Measurements from ENCODE around the gene MAB21L4.

Gene MAB21L4

GRCh38 chr2:240877460-240878340 is 18.3 kb downstream of the MAB21L4 start:
- DNase-seq (ENCODE audit: low read depth, low spot score): no peak

DNA sequence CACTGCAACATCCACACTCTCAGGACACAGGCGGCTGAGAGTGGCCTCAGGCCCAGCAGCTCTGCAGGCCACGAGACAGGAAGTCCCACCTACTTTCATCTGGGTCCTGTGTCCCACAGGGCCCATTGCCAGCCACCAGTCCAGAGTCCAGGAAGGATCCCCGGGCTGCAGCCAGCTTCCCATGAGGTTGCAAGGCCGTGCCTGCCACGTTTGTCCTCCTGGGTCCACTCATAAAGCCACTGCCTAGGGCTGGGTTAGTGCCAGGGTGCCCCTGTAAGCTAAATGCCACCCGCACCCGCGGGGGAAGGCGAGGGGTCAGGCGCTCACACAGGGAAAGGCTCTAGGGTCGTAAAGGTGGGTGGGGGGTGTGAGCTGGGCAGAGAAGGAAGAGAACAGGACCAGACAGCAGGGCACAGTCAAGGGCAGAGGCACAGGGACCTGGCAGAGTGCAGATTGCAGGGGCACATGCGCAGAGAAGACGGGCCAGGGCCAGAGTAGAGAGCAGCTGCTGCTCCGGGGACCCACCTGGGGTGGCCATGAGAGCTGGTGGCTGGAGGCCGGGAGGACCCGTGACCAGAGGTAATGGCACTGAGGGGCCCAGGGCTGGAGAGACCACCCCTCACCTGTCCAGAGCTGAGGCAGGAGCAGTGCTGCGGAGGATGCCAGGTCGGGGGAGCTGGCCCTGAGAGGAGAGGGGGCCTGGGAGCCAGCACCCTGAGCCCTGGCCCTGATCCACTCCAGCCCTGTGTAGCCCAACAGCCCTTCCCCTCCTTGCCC is 19.3 kb downstream of the MAB21L4 start:
- DNase-seq (ENCODE audit: low read depth, low spot score): no peak

GRCh38 chr2:240876035-240876474 is 19.9 kb downstream of the MAB21L4 start:
- DNase-seq (ENCODE audit: low read depth, low spot score): no peak

DNA sequence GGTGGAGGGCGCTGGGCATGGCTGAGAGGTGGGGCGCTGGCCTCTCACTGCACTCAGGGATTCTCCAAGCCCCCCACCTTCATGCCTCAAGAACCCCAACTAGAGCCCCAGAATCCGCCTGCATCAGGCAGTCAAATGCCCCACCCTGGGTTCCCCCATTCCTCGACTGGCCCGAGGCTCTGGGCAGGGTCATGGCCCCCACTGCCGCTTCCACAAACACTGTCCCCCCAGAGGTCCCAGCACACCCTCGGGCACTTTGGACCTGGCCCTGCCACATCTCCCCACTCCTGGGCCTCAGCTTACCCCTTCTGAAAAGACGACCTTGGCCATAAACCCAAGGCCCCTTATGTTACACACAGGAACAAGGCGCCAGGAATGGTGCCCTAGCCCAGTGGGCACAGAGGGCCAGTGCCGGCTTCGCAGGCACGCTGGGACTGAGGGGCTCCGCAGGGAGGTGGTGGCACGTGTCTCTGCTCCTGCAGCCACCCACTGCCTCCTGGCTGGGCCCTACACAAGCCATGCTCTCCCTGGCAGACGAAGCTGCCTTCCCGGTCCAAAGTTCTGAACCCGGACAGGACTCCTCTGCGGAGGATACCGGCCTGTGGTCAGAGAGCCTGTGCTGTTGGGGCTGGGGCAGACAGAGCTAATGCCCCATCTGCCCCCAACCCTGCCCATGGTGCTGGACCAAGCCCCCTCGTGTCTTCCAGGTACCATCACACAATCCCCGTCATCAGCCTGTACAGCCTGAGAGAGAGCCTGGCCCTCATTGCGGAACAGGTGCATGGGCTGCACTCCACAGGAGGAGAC is 20.5 kb downstream of the MAB21L4 start:
- DNase-seq (ENCODE audit: low read depth, low spot score): no peak

- DNase-seq (ENCODE audit: low read depth, low spot score): no peak
Measured at GRCh38 chr2:240874715-240875227, 21.2 kb downstream of the MAB21L4 start.

DNA sequence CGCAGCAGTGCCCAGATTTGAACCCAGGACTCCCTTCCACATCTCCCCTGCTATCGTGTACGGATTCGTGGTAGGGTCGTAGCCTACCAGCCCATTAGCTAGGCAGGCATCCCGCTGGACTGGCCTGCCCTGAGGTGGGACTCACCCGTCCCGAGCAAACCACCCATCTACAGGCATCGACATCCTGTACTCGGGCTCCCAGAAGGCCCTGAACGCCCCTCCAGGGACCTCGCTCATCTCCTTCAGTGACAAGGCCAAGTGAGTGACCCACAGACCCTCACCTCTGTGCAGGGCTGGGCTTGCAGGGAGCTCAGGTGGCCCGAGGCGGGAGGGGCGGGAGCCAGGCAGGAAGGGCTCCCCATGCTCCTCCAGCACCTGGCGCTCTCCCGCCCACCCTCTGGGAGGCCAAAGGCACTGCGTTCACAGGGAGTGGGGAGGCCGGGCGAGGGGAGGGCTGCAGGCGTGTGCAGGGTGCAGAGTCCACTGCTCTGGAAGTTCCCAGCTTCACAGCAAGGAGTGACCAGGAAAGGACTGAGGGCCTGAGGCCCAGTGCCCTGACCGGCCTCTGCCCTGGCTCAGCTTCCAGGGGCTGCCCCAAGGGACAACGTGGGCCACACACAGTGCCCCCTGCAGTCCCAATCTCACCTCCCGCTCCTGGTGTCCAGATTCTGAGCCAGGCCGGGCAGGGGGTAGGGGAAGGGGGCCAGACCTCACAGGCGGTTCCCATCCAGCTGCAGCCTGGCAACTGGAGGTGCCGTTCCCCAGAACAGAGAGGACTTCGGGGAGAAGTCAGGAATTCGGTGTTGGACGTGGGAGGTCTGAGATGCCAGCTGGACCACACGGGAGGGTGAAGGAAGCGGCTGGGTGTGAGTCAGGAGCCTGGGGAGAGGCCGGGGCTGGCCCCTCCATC is 21.9 kb downstream of the MAB21L4 start:
- DNase-seq (ENCODE audit: low read depth, low spot score): no peak

DNA sequence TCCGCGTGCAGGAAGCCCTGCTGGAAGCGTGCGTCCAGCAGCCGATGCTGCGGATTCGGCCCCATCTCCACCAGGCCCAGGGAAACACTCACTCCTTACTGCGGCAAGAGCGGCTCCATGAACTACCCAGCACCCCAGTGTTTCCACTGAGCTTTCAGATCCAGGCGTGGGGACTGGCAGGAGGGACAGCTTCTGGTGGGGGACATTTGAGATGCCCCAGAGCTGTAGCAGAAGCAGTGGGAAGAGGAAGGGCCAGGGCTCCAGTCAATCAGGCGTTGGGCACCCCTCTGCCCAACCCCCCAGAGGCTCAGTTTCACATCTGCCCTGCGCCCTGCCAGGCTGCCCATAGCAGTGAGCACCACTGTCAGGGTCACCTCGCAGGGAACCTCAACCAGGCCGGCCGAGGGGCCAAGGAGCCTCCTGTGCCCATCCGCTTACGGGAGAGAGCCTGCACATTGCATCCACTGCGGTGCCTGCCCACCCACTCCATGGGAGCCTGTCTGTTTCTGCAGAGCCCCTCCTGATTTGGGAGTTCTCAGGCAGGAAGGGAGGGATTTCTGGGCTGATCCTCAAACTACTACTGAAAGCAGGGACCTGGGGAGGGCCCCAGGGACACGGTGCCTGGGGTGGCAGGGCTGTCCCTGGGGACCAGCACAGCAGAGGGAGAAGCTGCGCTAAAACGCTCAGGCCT is 22.7 kb downstream of the MAB21L4 start:
- no peak for DNase-seq (ENCODE audit: low read depth, low spot score)

DNA sequence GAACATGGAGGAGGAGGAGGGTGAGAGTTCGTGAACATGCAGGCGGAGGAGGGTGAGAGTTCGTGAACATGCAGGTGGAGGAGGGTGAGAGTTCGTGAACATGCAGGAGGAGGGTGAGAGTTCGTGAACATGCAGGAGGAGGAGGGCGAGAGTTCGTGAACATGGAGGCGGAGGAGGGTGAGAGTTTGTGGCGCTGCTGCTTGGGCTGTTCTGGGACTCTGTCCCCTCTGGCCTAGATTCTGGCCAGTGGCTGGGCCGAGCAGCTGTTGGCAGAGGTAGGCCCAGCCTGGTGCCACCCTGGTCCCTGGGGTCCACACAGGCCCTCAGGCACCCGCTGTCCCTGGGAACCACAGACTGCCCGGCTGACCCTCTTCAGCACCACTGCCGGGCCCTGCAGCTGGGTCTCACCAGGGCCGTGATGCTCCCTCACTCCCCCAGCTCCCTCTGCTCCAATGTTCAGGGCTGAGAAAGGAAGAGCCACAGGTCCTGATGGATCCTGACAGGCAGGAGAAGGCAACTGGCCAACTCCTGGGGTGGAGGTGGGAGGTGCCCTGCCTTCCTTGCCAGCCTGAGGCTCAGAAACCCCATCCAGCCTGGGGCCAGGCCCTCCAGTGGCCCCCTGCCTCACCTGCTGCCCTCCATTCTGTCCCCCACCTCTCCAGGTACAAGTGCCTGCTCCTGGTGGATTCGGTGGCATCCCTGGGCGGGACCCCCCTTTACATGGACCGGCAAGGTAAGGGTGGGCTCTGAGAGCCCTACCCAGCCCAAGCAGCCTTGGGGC is 23.4 kb downstream of the MAB21L4 start:
- no peak for DNase-seq (ENCODE audit: low read depth, low spot score)

- no peak for DNase-seq (ENCODE audit: low read depth, low spot score)
Measured at GRCh38 chr2:240871071-240871958, 24.6 kb downstream of the MAB21L4 start.

DNA sequence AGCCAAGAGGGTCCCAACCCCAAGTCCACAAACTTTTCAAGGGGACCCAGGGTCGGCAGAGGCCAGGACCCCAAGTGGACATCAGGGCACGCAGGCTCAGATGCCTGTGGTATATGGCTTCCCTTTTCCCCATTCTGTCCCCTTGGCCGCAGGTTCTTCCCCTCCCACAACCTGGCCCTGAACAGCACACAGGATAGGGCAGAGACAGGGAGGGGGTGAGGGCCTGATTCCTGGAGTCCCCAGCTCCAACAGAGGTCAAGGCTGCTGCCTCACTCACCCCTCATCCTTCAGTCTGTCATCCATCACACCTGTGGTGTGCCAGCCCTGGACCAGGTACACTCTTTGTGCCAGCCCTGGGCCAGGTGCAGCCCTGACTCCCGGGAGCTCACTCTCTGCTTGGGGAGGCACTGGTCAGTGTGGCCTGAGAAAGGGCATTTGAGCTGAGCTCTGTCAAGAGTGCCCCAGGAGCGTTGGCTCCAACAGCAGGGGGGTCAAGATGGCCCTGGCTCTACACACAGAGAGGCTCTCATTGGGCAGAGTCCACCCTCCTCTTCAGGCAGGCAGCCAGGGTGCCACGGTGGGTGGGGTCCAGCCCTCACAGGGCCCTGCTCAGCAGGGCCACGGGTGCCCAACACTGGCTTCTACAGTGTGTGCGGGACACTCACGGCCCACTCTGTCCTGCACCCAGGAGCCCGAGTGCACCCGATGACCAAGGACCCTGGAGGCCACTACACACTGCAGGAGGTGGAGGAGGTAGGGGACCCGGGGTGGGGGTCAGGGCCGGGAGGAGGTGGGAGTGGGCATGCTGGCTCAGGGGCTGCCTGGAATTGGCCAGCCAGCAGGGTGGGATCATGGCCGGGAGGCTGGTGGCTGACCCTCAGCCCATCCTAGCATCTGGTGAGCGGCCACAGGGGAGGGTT is 25.7 kb downstream of the MAB21L4 start:
- DNase-seq (ENCODE audit: low read depth, low spot score): no peak

- DNase-seq (ENCODE audit: low read depth, low spot score): no peak
Measured at GRCh38 chr2:240869109-240869955, 26.6 kb downstream of the MAB21L4 start.

GRCh38 chr2:240868286-240869108 is 27.5 kb downstream of the MAB21L4 start, which contains the start of gene AGXT:
AGXT (plus strand) TSS chr2:240868824; CDS start chr2:240868866, 42 bp downstream.
- no peak for DNase-seq (ENCODE audit: low read depth, low spot score)

- DNase-seq (ENCODE audit: low read depth, low spot score): no peak
Measured at GRCh38 chr2:240865391-240865790, 30.6 kb downstream of the MAB21L4 start.

GRCh38 chr2:240864475-240864874 is 31.5 kb downstream of the MAB21L4 start:
- DNase-seq (ENCODE audit: low read depth, low spot score): no peak

DNA sequence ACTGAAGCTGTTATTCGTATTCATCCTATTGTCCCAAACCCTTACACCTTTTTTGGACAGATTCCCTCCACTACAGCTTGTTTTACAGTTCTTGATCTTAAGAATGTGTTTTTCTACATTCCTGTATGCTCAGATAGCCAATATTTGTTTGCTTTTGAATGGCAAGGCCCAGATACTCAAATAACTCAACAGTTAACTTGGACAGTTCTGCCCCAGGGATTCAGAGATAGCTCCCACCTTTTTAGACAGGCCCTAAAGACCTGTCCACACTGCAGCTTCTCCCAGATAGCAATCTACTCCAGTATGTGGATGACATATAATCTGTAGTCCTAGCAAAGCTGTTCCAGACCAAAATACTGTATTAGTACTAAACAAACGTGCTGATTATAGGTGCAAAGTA is 34.4 kb downstream of the MAB21L4 start:
- no peak for DNase-seq (ENCODE audit: low read depth, low spot score)

Data from brain pericyte (primary cell).